Cortex of kidney (tissue), 1 donor: Measurements from ENCODE around the gene PELO.
A peak's percentile ranks its signal among the peaks of the same experiment; 100 is the strongest.
"Not testable (repeated sequence)": the region's sequence is repeated elsewhere in the genome, so short reads cannot be mapped to it uniquely, and the experiment has no call there.

Source experiments
- DNase-seq: peaks from one replicate; lab custom pipeline; 2025; lab: John Stamatoyannopoulos, UW

The PELO gene

DNA sequence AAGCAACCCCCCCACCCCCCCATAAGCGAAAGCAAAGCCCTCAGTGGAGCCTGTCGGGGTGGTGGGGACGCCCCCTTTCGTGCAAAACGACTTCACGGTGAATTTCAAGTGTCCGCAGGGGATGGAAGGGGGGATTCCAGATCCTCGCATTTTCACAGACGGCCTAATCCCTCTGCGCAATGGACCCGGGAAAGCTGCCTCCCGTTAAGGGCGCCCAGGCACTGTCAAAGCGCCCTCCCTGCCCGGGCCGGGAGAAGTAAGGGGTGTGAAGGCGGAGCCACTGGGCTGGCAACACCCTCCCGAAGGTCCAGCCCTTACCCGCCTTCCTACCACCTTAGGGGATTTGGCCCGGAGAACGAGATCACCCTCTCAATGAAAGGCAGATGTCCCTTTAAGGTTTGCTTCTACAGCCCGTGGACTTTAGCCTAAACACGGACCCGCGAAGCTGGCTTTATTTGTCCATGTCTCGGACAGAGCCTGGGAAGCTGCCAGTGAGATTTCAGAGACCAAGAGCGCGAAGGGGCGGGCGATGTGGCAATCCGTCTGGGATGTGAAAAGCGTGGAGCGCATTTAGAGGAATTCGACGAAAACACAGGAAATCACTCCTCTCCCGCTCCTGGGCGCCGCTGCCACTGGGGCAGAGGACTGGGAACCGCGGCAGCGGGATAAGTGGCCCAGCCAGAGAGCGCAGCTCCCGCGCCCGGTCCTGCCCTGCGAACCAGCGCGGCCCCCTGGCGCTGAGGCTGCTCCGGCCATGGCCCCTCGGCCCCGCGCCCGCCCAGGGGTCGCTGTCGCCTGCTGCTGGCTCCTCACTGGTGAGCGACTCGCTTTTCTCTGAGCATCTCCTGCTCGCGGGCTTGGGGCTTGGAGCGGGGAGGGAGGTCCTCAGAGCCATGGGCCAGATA, at the start of gene PELO, which contains the start of gene ITGA1:
TSS of gene PELO (plus strand) at position 317 of the 905 bp plus-strand sequence. CDS start 12,479 bp downstream, outside the sequence.
TSS of gene ITGA1 (plus strand) at position 317 of the 905 bp plus-strand sequence. CDS start at position 755, 438 bp downstream.
- peak; percentile 37 for DNase-seq

- DNase-seq = no peak
Observed at GRCh38 chr5:52738095-52738506, 49.6 kb upstream of the PELO start.

- DNase-seq = no peak
Observed at GRCh38 chr5:52740007-52740406, 47.7 kb upstream of the PELO start.

DNA sequence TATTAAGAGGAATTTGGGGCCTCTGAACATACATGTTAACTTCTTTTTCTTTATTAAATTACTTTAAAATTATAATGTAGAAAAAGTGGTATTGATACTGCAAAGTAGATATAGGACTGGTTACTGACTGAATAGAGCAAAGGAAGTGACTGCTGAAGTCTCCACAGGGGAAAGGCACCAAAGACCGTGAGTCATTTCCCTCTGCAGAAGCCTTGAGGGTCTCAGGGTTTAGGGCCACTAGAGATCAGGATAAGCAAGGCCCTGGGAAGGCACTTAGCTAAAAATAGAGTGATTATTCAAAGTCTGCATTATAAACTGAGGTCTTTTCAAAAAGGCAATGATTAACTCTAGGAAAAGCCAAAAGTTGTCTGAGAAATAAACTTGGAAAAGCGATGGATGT, 44.7 kb upstream of the PELO start:
- DNase-seq = no peak

- DNase-seq = no peak
Observed at GRCh38 chr5:52743529-52743928, 44.2 kb upstream of the PELO start.

- DNase-seq = no peak
Observed at GRCh38 chr5:52743970-52744369, 43.7 kb upstream of the PELO start.

- not testable (repeated sequence) for DNase-seq
Observed at GRCh38 chr5:52744867-52745458, 42.8 kb upstream of the PELO start.

DNA sequence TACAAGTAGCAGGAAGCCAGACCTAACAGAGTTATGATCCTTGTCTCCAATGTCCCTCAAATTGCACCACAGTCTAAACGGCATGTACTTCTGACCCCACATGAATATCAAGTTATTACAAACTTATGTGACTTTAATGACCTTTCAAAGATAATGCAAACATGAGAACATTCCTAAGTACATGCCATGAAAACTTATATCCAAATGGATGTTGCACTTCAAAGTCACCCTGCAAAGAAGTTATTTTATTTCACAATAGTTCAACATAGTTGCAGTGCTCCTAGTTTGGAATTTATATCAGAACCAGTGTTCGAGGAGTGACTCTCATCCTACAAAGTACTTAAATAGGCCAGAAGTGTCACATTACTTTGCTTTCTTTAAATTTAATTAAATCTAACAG, 41.2 kb upstream of the PELO start:
- no peak for DNase-seq

DNA sequence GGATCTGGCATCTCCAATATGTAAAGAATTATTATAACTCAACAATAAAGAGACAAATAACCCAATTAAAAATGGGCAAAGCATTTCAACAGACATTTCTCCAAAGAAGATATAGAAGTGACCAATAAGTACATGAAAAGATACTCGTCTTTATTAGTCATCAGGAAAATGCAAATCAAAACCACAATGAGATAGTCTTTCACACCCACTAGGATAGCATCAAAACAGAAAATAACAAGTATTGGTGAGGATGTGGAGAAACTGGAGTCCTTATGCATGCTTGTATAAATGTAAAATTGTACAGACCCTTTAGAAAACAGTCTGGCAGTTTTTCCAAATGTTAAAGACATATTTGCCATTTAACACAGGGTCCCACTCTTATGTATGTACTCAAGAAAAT, 39.1 kb upstream of the PELO start:
- DNase-seq = no peak

DNA sequence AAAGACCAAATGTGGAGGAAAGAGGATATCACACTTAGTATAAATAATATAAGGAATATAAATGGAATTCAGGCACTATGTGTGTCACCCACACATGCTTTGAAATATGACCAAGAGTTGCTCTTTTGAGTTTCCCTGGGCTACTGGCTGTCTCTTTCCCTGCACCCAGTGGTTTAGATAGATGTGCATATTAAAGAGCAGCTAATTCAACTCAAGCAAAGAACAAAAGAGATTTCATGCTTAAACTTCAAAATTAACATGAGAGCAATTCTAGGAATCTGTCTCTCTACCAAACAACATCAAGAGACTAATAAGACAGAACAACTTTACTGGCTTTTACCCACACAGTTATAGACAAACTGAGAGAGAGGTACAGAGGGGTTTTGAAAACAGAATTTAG, 38.0 kb upstream of the PELO start:
- no peak for DNase-seq

GRCh38 chr5:52751137-52751536, 36.6 kb upstream of the PELO start:
- no peak for DNase-seq

GRCh38 chr5:52754051-52754450, 33.7 kb upstream of the PELO start:
- no peak for DNase-seq

DNA sequence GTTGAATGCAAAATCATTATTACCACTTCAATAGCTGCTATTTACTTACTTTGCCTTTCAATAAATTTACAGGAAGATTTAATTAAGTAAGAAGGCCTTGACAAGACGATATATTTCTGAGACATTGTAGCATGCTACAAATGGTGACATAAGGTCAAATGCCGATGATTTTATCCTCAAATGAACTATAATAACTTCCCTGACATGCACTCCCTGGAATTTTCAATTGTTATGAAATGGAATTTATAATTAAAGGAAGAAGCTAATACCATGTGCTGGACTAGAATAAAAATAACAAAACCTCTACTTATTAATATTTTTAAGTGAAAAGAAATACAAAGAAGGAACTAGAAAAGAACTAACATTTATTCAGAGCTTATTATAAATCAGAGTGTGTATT, 30.2 kb upstream of the PELO start:
- no peak for DNase-seq

GRCh38 chr5:52758014-52758413, 29.7 kb upstream of the PELO start:
- no peak for DNase-seq

DNA sequence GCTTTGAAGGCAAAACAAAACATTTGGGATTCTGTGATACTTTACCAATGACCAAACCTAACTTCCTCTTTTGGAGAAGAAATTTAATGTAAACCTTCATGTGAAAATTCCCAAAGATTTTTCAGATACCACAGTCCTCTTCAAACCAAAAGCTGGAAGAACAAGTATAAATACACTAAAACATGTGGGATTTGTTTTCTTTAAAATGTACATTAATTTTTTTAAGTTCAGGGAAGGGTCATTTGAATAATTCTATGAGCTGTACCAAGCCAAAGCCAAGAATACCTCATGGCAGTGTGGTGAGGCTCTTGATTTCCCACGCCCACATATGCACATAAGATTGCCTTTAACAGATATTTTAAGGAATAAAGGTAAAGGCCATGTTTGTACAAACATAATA, 28.4 kb upstream of the PELO start:
- no peak for DNase-seq

GRCh38 chr5:52760695-52761366, 26.9 kb upstream of the PELO start:
- no peak for DNase-seq

DNA sequence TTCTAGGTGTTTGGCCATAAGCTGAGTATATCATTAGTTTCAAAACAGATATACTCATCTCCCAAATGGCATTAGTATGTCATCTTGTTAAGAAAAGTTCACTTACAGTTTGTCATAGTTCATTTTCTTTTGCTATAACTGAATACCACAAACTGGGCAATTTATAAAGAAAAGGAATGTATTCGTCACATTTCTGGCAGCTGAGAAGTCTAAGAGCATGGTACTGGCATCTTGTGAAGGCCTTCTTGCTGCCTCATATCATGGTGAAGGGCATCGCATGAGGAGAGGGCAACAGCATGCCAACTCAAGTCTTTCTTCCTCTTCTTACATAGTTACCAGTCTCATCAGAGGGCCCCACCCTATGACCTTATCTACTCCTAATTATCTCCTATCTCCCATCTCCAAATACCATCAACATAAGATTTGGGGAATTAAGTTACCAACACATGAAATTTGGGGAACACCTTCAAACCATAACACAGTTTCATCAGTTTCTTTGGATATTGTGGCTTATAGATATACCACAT, 20.4 kb upstream of the PELO start:
- no peak for DNase-seq

DNA sequence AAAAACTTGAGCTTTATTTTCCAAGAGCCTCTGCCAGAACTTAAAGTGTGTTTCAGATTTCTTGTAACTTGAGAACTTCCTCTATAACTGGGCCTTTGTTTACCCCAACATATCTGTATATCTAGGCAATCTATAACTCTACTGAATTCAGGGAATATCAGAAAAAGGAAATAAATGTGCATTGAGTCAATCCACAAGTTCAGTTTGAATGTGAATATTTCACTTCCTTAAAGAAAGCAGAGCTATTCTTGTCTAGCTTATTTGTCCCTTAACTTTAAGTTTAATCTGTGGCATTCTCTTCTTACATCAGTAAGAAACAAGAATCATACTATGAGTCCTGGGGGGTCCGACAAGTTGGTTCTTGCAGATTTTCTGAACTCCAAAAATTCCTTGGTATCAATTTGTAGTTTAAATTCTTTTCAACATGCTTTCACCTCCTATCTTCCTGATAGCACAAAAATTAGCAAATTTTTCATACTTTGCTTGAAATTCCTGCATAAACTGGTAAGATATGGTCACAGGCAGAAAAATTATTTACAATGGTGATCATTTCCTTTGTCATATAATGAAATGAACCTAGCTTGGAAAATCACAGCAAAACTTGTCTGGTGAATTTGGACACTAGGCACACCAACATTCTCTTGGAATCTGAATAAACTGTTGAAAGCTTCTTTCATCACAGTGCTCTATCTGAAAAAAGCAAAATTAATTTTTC, 19.8 kb upstream of the PELO start:
- no peak for DNase-seq

DNA sequence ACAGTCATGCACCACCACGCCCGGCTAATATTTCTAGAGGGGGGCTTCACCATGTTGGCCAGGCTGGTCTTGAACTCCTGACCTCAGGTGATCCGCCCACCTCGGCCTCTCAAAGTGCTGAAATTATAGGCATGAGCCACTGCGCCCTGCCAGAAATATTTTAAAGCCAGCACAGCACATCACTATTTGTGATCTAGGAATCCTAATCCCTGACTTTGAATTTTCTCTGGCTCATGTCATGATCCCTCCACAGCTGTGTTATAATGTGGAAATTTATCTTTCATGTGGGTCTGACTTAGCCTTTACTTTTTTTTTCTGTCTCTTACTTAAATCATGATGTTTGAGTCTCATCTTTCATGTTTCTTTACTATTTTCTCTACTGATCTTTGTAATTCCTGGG, 18.7 kb upstream of the PELO start:
- DNase-seq = no peak

DNA sequence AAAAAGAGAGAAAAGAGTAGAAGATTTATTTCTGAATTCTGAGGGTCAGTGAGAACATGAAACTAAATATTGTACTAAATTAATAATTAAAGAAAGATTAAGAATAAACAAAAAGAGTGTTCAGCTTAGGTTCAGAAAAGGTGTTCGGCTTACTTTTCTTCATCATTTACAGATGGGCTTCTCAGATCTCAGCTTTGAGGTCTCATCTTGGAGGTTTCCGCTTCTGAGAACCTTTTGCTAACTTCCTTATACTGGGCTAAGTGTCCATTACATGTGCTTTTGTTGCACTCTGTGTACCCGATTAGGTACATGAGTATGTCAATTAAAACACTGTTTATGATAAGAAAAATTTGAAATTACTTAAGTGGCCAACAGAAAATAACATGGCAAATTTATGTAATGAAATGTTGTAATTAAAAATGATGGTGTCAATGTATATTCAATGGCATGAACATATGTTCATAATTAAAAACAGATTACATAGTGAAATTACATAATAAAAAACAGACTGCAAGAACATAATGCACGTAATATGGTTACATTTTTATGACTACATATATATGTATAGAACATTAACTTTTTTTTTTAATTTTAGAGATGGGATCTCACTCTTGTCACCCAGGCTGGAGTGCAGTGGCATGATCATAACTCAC, 17.3 kb upstream of the PELO start:
- no peak for DNase-seq

- DNase-seq = no peak
Observed at GRCh38 chr5:52771343-52772039, 16.2 kb upstream of the PELO start.
